Gastrocnemius medialis (tissue), 4 donors: ENCODE results near the gene HELZ2. TPM values are rescaled to one million over a fixed set of nuclear protein-coding genes. Genes with fewer than 3 reads are reported as not detected.

ENCODE experiments used
- ATAC-seq, 2 donors: fragments of 150-250 bp; one replicate each; pipeline ENCODE4 v1.9.1; 2016
- DNase-seq, 2 donors: peaks; one replicate each; pipeline ENCODE4 v3.0.0-alpha.2; 2019
- H3K27ac ChIP-seq, 4 donors: fragments of 200-600 bp; sonication (generic); 1 replicate in 1 of 4; 2 replicates in 3 of 4; pipeline ENCODE4 v1.5.1; 2016 to 2018; ENCODE audit warnings: mild to moderate bottlenecking in 2 of 4, moderate library complexity in 1 of 4
- H3K27me3 ChIP-seq, 3 donors: fragments of 200-600 bp; sonication (generic) in 2 of 3; 1 replicate in 1 of 3; 2 replicates in 2 of 3; pipeline versions ENCODE4 v1.5.1 to v1.6.0; 2016 to 2019; ENCODE audit warnings: mild to moderate bottlenecking in 1 of 3, moderate library complexity in 1 of 3
- H3K36me3 ChIP-seq, 2 donors: fragments of 200-600 bp; sonication (generic) in 1 of 2; one replicate each; pipeline ENCODE4 v1.5.1; 2017 to 2018
- H3K4me1 ChIP-seq, 2 donors: fragments of 200-600 bp; sonication (generic) in 1 of 2; one replicate each; pipeline ENCODE4 v1.5.1; 2016 to 2017; ENCODE audit warnings: mild to moderate bottlenecking in 2 of 2
- H3K4me3 ChIP-seq, 4 donors: fragments of 200-600 bp; sonication (generic) in 3 of 4; 1 replicate in 1 of 4; 2 replicates in 3 of 4; pipeline ENCODE4 v1.5.1; 2016 to 2019; ENCODE audit warnings: mild to moderate bottlenecking in 2 of 4
- H3K9me3 ChIP-seq, 3 donors: fragments of 200-600 bp; sonication (generic) in 2 of 3; 1 replicate in 1 of 3; 2 replicates in 2 of 3; pipeline ENCODE4 v1.5.1; 2016 to 2019
- POLR2A ChIP-seq, 2 donors: fragments of 450-650 bp; IDR thresholded peaks; one replicate each; pipeline ENCODE4 v1.6.1; 2017; ENCODE audit warnings: antibody characterized with exemption in 2 of 2, mild to moderate bottlenecking in 2 of 2, moderate library complexity in 2 of 2
- in situ Hi-C, 4 donors: fragments of 200-750 bp; cut with MboI; loops; one replicate each; pipeline versions ENCODE4 v1.15.0 to v1.8.0; 2017; ENCODE audit warnings: low sequenced_read_pairs in 4 of 4
- intact Hi-C: fragments of 100-400 bp; cut with DNase I; formaldehyde crosslinking; loops from one replicate; pipeline ENCODE4 v1.15.1; 2023; ENCODE audit warnings: low total_unique reads
- total RNA-seq, 4 donors: library from RNA; depleted of rRNA; stranded (reverse); fragments of >200 nt; gene quantifications; one replicate each; pipeline versions ENCODE4 v1.1.0 to v1.2.3, GENCODE V29; 2016
- TF ChIP-seq, protein P1 (sequence below), 5 experiments: fragments of 450-650 bp in 3 of 5; fragments of 200-600 bp in 2 of 5; sonication (generic) in 2 of 5; IDR thresholded peaks in 4 of 5; conservative IDR thresholded peaks in 1 of 5; 1 replicate in 4 of 5; 2 replicates in 1 of 5; pipeline ENCODE4 v1.5.1; 2016 to 2019; ENCODE audit warnings: antibody characterized with exemption in 5 of 5, mild to moderate bottlenecking in 3 of 5, moderate library complexity in 3 of 5

HELZ2 gene
- total RNA-seq, 4 donors from 2014 or later, result 1.7 to 6.2 (median 3.6) TPM

DNA sequence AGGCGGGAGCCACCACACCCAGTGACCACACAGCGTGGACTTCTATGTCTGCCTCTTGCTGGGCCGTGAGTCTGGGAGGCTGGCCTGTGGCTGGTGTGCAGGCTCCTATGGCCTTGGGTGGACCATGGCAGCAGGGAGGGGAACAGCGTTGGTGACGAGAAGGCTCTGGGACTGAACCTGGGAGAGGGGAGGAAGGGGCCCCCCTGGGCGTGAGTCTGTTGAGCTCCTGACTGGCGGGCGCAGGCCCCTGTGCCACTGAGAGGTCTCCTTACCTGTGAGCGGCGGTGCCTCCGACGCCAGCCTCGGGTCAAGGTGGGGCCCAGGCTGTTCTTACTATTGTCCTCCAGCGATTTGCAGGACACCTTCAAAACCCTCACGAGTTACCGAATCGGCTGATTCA, 12.8 kb upstream of the HELZ2 start:
- intact Hi-C loops, result no loop called here
- in situ Hi-C loops, result no loop called here
- DNase-seq, result no peak
- no peak overlapping the region for H3K4me3 ChIP-seq
- ATAC-seq, result no peak
- no peak overlapping the region for H3K27ac ChIP-seq
- TF ChIP-seq, protein P1, sequence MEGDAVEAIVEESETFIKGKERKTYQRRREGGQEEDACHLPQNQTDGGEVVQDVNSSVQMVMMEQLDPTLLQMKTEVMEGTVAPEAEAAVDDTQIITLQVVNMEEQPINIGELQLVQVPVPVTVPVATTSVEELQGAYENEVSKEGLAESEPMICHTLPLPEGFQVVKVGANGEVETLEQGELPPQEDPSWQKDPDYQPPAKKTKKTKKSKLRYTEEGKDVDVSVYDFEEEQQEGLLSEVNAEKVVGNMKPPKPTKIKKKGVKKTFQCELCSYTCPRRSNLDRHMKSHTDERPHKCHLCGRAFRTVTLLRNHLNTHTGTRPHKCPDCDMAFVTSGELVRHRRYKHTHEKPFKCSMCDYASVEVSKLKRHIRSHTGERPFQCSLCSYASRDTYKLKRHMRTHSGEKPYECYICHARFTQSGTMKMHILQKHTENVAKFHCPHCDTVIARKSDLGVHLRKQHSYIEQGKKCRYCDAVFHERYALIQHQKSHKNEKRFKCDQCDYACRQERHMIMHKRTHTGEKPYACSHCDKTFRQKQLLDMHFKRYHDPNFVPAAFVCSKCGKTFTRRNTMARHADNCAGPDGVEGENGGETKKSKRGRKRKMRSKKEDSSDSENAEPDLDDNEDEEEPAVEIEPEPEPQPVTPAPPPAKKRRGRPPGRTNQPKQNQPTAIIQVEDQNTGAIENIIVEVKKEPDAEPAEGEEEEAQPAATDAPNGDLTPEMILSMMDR (IDR thresholded peaks at IDR 0.05 in 4 of 5, conservative IDR thresholded peaks at IDR 0.05 in 1 of 5), result no peak
- TF ChIP-seq POLR2A (IDR thresholded peaks at IDR 0.05), result no peak
- peaks cover 0 to 38% of the 10 kb centered on the region in 2 donors for H3K36me3 ChIP-seq
- peaks cover 0 to 6% of the 10 kb centered on the region in 2 donors for H3K4me1 ChIP-seq
- no peaks in the 10 kb centered on the region for H3K27me3 ChIP-seq
- no peaks in the 10 kb centered on the region for H3K9me3 ChIP-seq

DNA sequence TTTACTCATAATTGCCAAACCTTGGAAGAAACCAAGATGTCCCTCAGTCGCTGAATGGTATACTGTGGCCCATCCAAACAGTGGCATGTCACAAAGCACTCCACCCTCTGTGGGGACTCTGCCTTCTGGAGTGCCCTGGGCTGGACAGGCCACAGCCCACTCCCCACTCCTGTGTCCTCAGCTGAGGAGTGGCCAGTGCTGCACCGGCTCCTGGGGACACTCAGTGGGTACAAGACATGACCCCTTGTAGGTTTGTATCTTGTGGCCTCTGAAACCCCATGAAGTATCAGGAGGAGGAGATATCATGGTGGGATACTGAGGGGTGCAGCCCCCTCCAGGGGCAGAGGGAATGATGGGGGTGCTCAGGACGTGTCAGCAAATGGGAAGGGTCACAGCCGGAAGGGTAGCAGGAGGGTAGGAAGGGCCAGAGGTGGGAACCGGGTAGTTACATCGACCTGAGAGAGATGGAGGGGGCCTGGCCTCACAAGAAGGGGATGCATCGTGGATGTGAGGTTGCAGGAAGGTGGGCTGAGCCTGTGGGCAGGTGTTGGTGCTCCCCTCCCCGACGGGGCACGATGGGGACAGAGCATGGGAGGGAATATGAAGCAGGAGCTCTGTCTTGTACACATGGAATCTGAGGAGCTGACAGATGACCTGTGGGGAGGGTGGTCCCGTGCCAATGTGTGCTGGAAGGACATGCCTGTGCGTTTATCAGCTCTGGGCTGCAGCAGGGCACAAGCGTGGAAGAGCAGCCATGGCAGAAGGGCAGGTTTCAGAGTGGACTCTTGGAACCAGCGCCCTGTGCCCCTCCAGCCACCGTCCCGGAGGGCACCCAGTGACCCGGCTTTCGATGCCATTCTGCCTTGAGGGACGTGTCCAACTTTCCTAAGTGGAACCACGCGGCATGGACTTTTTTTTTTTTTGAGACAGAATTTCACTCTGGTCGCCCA, 11.9 kb upstream of the HELZ2 start:
- TF ChIP-seq, protein P1 (IDR thresholded peaks at IDR 0.05 in 4 of 5, conservative IDR thresholded peaks at IDR 0.05 in 1 of 5), result no peak
- no peak for TF ChIP-seq POLR2A (IDR thresholded peaks at IDR 0.05)
- no peak for ATAC-seq
- Histone ChIP-seq H3K27me3 (no peaks in the 10 kb centered on the region), H3K27ac (no peak overlapping the region), H3K4me3 (no peak overlapping the region), H3K36me3 (peaks cover 0 to 31% of the 10 kb centered on the region in 2 donors), H3K9me3 (no peaks in the 10 kb centered on the region), H3K4me1 (peaks cover 0 to 6% of the 10 kb centered on the region in 2 donors)
- DNase-seq, result no peak
- intact Hi-C loops, result no loop called here
- in situ Hi-C loops, result no loop called here

DNA sequence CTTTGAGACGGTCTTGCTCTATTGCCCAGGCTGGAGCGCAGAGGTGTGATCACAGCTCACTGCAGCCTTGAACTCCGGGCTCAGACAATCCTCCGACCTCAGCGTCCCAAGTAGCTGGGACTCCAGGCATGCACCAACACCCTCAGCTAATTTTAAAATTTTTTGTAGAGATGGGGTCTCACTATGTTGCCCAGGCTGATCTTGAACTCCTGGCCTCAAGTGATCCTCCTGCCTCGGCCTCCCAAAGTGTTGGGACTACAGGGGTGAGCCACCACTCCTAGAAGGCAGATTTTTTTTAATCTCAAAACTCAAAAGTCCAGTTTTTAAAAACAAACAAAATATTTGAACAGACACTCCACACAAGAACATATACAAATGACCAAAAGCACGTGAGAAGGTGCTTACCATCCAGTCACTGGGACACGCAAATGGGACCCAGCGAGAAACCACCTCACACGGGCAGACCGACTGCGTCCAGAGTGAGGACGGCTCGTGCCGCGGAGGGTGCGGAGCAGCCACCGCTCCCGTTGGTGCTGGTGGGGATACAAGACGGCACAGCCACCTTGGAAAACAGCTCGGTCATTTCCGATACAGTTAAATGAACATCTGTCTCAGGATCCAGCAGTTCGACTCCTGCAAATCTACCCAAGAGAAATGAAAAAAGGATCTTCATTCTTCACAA, 8.5 kb upstream of the HELZ2 start:
- ATAC-seq (no peak), DNase-seq (no peak)
- no peaks in the 10 kb centered on the region for H3K9me3 ChIP-seq
- in situ Hi-C loops, result no loop called here
- TF ChIP-seq POLR2A (IDR thresholded peaks at IDR 0.05), result no peak
- TF ChIP-seq, protein P1 (IDR thresholded peaks at IDR 0.05 in 4 of 5, conservative IDR thresholded peaks at IDR 0.05 in 1 of 5), result no peak
- no peak overlapping the region for H3K4me3 ChIP-seq
- intact Hi-C loops, result no loop called here
- H3K4me1 ChIP-seq, result peaks cover 0 to 8% of the 10 kb centered on the region in 2 donors
- peaks cover 0 to 1% of the 10 kb centered on the region in 2 donors for H3K36me3 ChIP-seq
- no peaks in the 10 kb centered on the region for H3K27me3 ChIP-seq
- H3K27ac ChIP-seq, result no peak overlapping the region

DNA sequence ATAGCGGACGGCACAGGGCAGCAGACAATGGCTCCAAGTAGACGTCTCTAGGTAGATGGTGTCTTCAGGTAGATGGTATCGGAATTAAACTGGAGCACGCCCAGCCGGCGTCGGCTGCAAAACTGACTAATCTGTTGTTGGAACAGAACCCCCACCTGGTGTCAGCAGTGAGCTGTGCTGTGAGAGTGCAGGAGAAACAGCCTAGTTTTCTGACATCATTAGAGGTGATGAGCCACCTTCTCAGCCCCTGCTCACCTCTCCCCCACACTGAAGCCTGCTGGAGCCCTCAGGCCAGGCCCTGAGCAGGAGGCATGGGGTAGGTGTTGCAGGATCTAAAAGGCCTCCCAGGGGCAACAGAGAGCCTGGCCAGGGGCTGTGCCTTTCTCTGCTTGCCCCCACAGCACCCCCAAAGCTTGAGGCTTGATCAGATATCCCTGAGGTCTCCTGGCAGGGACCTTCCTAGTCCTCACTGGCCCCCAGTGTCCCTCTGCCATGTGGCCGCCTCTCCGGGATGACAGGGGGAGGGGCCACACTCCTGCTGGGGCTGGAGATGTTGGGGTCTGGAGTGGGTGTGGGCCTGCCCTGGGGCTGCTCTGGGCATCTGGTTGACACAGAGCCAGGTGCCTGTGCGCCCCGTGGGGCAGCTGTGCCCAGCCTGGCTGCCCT, 6.9 kb upstream of the HELZ2 start:
- Histone ChIP-seq H3K4me3 (no peak overlapping the region), H3K9me3 (no peaks in the 10 kb centered on the region), H3K27me3 (no peaks in the 10 kb centered on the region), H3K4me1 (peaks cover 8% of the 10 kb centered on the region in 2 donors), H3K36me3 (no peaks in the 10 kb centered on the region), H3K27ac (no peak overlapping the region)
- no peak for ATAC-seq
- intact Hi-C loops (no loop called here), in situ Hi-C loops (no loop called here)
- DNase-seq, result no peak
- no peak for TF ChIP-seq POLR2A (IDR thresholded peaks at IDR 0.05)
- TF ChIP-seq, protein P1 (IDR thresholded peaks at IDR 0.05 in 4 of 5, conservative IDR thresholded peaks at IDR 0.05 in 1 of 5), result no peak
